Stimulated activated naive CD8-positive, alpha-beta T cell treated with anti-CD3 and anti-CD28 coated beads, Interleukin-15, Interleukin-2, amounts not matched to agents 100 ng/mL and 50 ng/mL, for 24 hours (primary cell): ENCODE measurements around the gene HSPH1.
"Not testable (repeated sequence)": the region's sequence is repeated elsewhere in the genome, so short reads cannot be mapped to it uniquely, and the experiment has no call there.

ENCODE experiments used
- H3K27ac Mint-ChIP-seq: one replicate; pipeline ENCODE4 v1.8.0; 2021; ENCODE audit warnings: mild to moderate bottlenecking, mixed read lengths
- H3K27me3 Mint-ChIP-seq: one replicate; pipeline ENCODE4 v1.8.0; 2021; ENCODE audit warnings: mixed read lengths
- H3K36me3 Mint-ChIP-seq: one replicate; pipeline ENCODE4 v1.8.0; 2021; ENCODE audit warnings: low read depth, mixed read lengths
- H3K4me1 Mint-ChIP-seq: one replicate; pipeline ENCODE4 v1.8.0; 2021; ENCODE audit warnings: low read depth, mixed read lengths
- H3K4me3 Mint-ChIP-seq: one replicate; pipeline ENCODE4 v1.8.0; 2021; ENCODE audit warnings: mild to moderate bottlenecking, mixed read lengths
- H3K9me3 Mint-ChIP-seq: one replicate; pipeline ENCODE4 v1.8.0; 2021; ENCODE audit warnings: mixed read lengths

Gene HSPH1

GRCh38 chr13:31191748-31192147, 30.0 kb upstream of the HSPH1 start:
- H3K36me3 Mint-ChIP-seq, result no peaks in the 10 kb centered on the region
- peaks cover 5% of the 10 kb centered on the region for H3K4me1 Mint-ChIP-seq
- H3K9me3 Mint-ChIP-seq, result no peaks in the 10 kb centered on the region
- no peaks in the 10 kb centered on the region for H3K27me3 Mint-ChIP-seq
- H3K27ac Mint-ChIP-seq, result no peak overlapping the region
- H3K4me3 Mint-ChIP-seq, result no peak overlapping the region

- no peak overlapping the region for H3K27ac Mint-ChIP-seq
- H3K36me3 Mint-ChIP-seq, result no peaks in the 10 kb centered on the region
- no peak overlapping the region for H3K4me3 Mint-ChIP-seq
- H3K27me3 Mint-ChIP-seq, result peaks cover 6% of the 10 kb centered on the region
- no peaks in the 10 kb centered on the region for H3K9me3 Mint-ChIP-seq
- H3K4me1 Mint-ChIP-seq, result no peaks in the 10 kb centered on the region
These were observed 23.4 kb upstream of the HSPH1 start for GRCh38 chr13:31184981-31185645.

- Mint-ChIP-seq H3K27ac (no peak overlapping the region), H3K9me3 (no peaks in the 10 kb centered on the region), H3K4me1 (no peaks in the 10 kb centered on the region), H3K4me3 (no peak overlapping the region), H3K36me3 (no peaks in the 10 kb centered on the region), H3K27me3 (peaks cover 6% of the 10 kb centered on the region)
These were observed 22.7 kb upstream of the HSPH1 start for GRCh38 chr13:31184451-31184850.

GRCh38 chr13:31182987-31183386, 21.3 kb upstream of the HSPH1 start:
- peaks cover 6% of the 10 kb centered on the region for H3K27me3 Mint-ChIP-seq
- peaks cover 3% of the 10 kb centered on the region for H3K4me1 Mint-ChIP-seq
- no peak overlapping the region for H3K4me3 Mint-ChIP-seq
- H3K36me3 Mint-ChIP-seq, result no peaks in the 10 kb centered on the region
- no peak overlapping the region for H3K27ac Mint-ChIP-seq
- no peaks in the 10 kb centered on the region for H3K9me3 Mint-ChIP-seq

GRCh38 chr13:31179754-31180153, 18.1 kb upstream of the HSPH1 start:
- H3K4me3 Mint-ChIP-seq, result no peak overlapping the region
- no peak overlapping the region for H3K27ac Mint-ChIP-seq
- H3K4me1 Mint-ChIP-seq, result peaks cover 4% of the 10 kb centered on the region
- H3K27me3 Mint-ChIP-seq, result no peaks in the 10 kb centered on the region
- H3K36me3 Mint-ChIP-seq, result no peaks in the 10 kb centered on the region
- H3K9me3 Mint-ChIP-seq, result no peaks in the 10 kb centered on the region

- H3K9me3 Mint-ChIP-seq, result no peaks in the 10 kb centered on the region
These were observed 17.5 kb upstream of the HSPH1 start for GRCh38 chr13:31179241-31179640.

GRCh38 chr13:31177813-31178495, 16.2 kb upstream of the HSPH1 start:
- not testable (repeated sequence) for H3K9me3 Mint-ChIP-seq, H3K36me3 Mint-ChIP-seq, H3K4me3 Mint-ChIP-seq, H3K27me3 Mint-ChIP-seq, H3K4me1 Mint-ChIP-seq, H3K27ac Mint-ChIP-seq

More at GRCh38 chr13:31179241-31179640, 17.5 kb upstream of the HSPH1 start:
- no peaks in the 10 kb centered on the region for H3K27me3 Mint-ChIP-seq
- no peak overlapping the region for H3K4me3 Mint-ChIP-seq
- no peaks in the 10 kb centered on the region for H3K36me3 Mint-ChIP-seq
- no peak overlapping the region for H3K27ac Mint-ChIP-seq
- peaks cover 4% of the 10 kb centered on the region for H3K4me1 Mint-ChIP-seq

GRCh38 chr13:31175847-31176532, 14.3 kb upstream of the HSPH1 start:
- no peak overlapping the region for H3K27ac Mint-ChIP-seq
- H3K36me3 Mint-ChIP-seq, result no peaks in the 10 kb centered on the region
- H3K4me3 Mint-ChIP-seq, result no peak overlapping the region
- H3K4me1 Mint-ChIP-seq, result peaks cover 4% of the 10 kb centered on the region
- H3K9me3 Mint-ChIP-seq, result no peaks in the 10 kb centered on the region
- H3K27me3 Mint-ChIP-seq, result peaks cover 8% of the 10 kb centered on the region

GRCh38 chr13:31174018-31174417, 12.3 kb upstream of the HSPH1 start:
- H3K9me3 Mint-ChIP-seq, result no peaks in the 10 kb centered on the region
- H3K27ac Mint-ChIP-seq, result no peak overlapping the region

GRCh38 chr13:31172535-31172934, 10.8 kb upstream of the HSPH1 start:
- Mint-ChIP-seq H3K4me1 (peaks cover 4% of the 10 kb centered on the region), H3K27ac (no peak overlapping the region), H3K27me3 (peaks cover 8% of the 10 kb centered on the region), H3K9me3 (no peaks in the 10 kb centered on the region), H3K4me3 (no peak overlapping the region), H3K36me3 (no peaks in the 10 kb centered on the region)

More at GRCh38 chr13:31174018-31174417, 12.3 kb upstream of the HSPH1 start:
- Mint-ChIP-seq H3K27me3 (peaks cover 8% of the 10 kb centered on the region), H3K4me3 (no peak overlapping the region), H3K4me1 (peaks cover 4% of the 10 kb centered on the region), H3K36me3 (no peaks in the 10 kb centered on the region)

GRCh38 chr13:31172001-31172400, 10.3 kb upstream of the HSPH1 start:
- Mint-ChIP-seq H3K9me3 (no peaks in the 10 kb centered on the region), H3K36me3 (no peaks in the 10 kb centered on the region), H3K27ac (no peak overlapping the region), H3K4me1 (peaks cover 4% of the 10 kb centered on the region), H3K27me3 (peaks cover 8% of the 10 kb centered on the region), H3K4me3 (no peak overlapping the region)

GRCh38 chr13:31168736-31169135, 7.0 kb upstream of the HSPH1 start:
- H3K4me1 Mint-ChIP-seq, result peaks cover 5% of the 10 kb centered on the region
- H3K36me3 Mint-ChIP-seq, result no peaks in the 10 kb centered on the region
- no peaks in the 10 kb centered on the region for H3K9me3 Mint-ChIP-seq
- H3K4me3 Mint-ChIP-seq, result no peak overlapping the region
- peaks cover 8% of the 10 kb centered on the region for H3K27me3 Mint-ChIP-seq
- no peak overlapping the region for H3K27ac Mint-ChIP-seq

GRCh38 chr13:31168166-31168565, 6.5 kb upstream of the HSPH1 start:
- Mint-ChIP-seq H3K9me3 (no peaks in the 10 kb centered on the region), H3K27me3 (peaks cover 5% of the 10 kb centered on the region), H3K36me3 (no peaks in the 10 kb centered on the region), H3K4me3 (no peak overlapping the region), H3K27ac (no peak overlapping the region), H3K4me1 (peaks cover 11% of the 10 kb centered on the region)

GRCh38 chr13:31167490-31167889, 5.8 kb upstream of the HSPH1 start:
- no peaks in the 10 kb centered on the region for H3K9me3 Mint-ChIP-seq
- peaks cover 17% of the 10 kb centered on the region for H3K4me1 Mint-ChIP-seq
- H3K36me3 Mint-ChIP-seq, result no peaks in the 10 kb centered on the region
- no peak overlapping the region for H3K27ac Mint-ChIP-seq
- no peak overlapping the region for H3K4me3 Mint-ChIP-seq
- peaks cover 2% of the 10 kb centered on the region for H3K27me3 Mint-ChIP-seq

GRCh38 chr13:31166591-31166990, 4.9 kb upstream of the HSPH1 start:
- Mint-ChIP-seq H3K27ac (no peak overlapping the region), H3K4me3 (no peak overlapping the region), H3K9me3 (no peaks in the 10 kb centered on the region), H3K36me3 (no peaks in the 10 kb centered on the region), H3K27me3 (no peaks in the 10 kb centered on the region), H3K4me1 (peaks cover 21% of the 10 kb centered on the region)
